ENCODE data around the gene TBPL1. TPM values are rescaled to one million over a fixed set of nuclear protein-coding genes. Genes with fewer than 3 reads are reported as not detected.

TBPL1 gene
- total RNA-seq, 4 donors from 2014 or later, result 4.0 to 35.5 (median 6.6) TPM

GRCh38 chr6:133948472-133948871 lies 4.6 kb upstream of the TBPL1 start:
- Histone ChIP-seq H3K27me3 (no peaks in the 10 kb centered on the region), H3K27ac (no peak overlapping the region), H3K9me3 (no peaks in the 10 kb centered on the region), H3K4me1 (peaks cover 0 to 6% (median 0%) of the 10 kb centered on the region in 4 donors), H3K36me3 (no peaks in the 10 kb centered on the region), H3K4me3 (no peak overlapping the region)
- no peak for TF ChIP-seq CTCF (IDR thresholded peaks at IDR 0.05)
- no peak for TF ChIP-seq POLR2A (IDR thresholded peaks at IDR 0.05)
- DNase-seq, result no peak

GRCh38 chr6:133951227-133951626 lies 1.8 kb upstream of the TBPL1 start:
- Histone ChIP-seq H3K27me3 (no peaks in the 10 kb centered on the region), H3K27ac (peak overlapping the region; percentile 88 to 97 (median 92)), H3K4me3 (peak overlapping the region; percentile 65 to 99 (median 90)), H3K9me3 (no peaks in the 10 kb centered on the region), H3K36me3 (no peaks in the 10 kb centered on the region), H3K4me1 (peaks cover 0 to 26% (median 0%) of the 10 kb centered on the region in 4 donors)
- no peak for TF ChIP-seq POLR2A (IDR thresholded peaks at IDR 0.05)
- TF ChIP-seq CTCF (IDR thresholded peaks at IDR 0.05), result no peak
- no peak for DNase-seq

GRCh38 chr6:133951881-133952814 lies 876 bp upstream of the TBPL1 start:
- peak; percentile 66 to 78 (median 75) for DNase-seq
- Histone ChIP-seq H3K27ac (peak overlapping the region; percentile 88 to 97 (median 92)), H3K4me3 (peak overlapping the region; percentile 65 to 99 (median 90)), H3K4me1 (peaks cover 0 to 26% (median 0%) of the 10 kb centered on the region in 4 donors), H3K9me3 (no peaks in the 10 kb centered on the region), H3K36me3 (no peaks in the 10 kb centered on the region), H3K27me3 (no peaks in the 10 kb centered on the region)
- TF ChIP-seq POLR2A (IDR thresholded peaks at IDR 0.05) (no peak), CTCF (IDR thresholded peaks at IDR 0.05) (peak; percentile 21 to 44 (median 38))

- Histone ChIP-seq H3K27me3 (no peaks in the 10 kb centered on the region), H3K4me1 (peaks cover 0 to 26% (median 0%) of the 10 kb centered on the region in 4 donors), H3K4me3 (peak overlapping the region; percentile 65 to 99 (median 90)), H3K36me3 (no peaks in the 10 kb centered on the region), H3K27ac (peak overlapping the region; percentile 88 to 97 (median 92)), H3K9me3 (no peaks in the 10 kb centered on the region)
- no peak for DNase-seq
- TF ChIP-seq CTCF (IDR thresholded peaks at IDR 0.05), result no peak
- TF ChIP-seq POLR2A (IDR thresholded peaks at IDR 0.05), result no peak
These were observed 801 bp downstream of the TBPL1 start for GRCh38 chr6:133953634-133954415.

- TF ChIP-seq POLR2A (IDR thresholded peaks at IDR 0.05) (no peak), CTCF (IDR thresholded peaks at IDR 0.05) (no peak)
- Histone ChIP-seq H3K27me3 (no peaks in the 10 kb centered on the region), H3K4me3 (no peak overlapping the region), H3K27ac (no peak overlapping the region), H3K9me3 (no peaks in the 10 kb centered on the region), H3K4me1 (peaks cover 0 to 26% (median 0%) of the 10 kb centered on the region in 4 donors), H3K36me3 (no peaks in the 10 kb centered on the region)
- DNase-seq, result no peak
These were observed 1.9 kb downstream of the TBPL1 start for GRCh38 chr6:133954657-133955576.
